HepG2 (cell line): ENCODE data around the gene NPC1. TPM values are rescaled to one million over a fixed set of nuclear protein-coding genes. Genes with fewer than 3 reads are reported as not detected.

Experiments
- CHCHD3 ChIP-seq: sonication (generic); formaldehyde crosslinking; IDR thresholded peaks from 2 replicates; pipeline ENCODE4 v1.8.0; 2022; ENCODE audit warnings: mild to moderate bottlenecking, missing genetic modification reagents, moderate library complexity
- ELK4 ChIP-seq: sonication (generic); formaldehyde crosslinking; IDR thresholded peaks from 2 replicates; pipeline ENCODE4 v1.9.0; 2021; ENCODE audit warnings: missing genetic modification reagents, borderline replicate concordance
- MAFK ChIP-seq, 2 experiments: IDR thresholded peaks in 1 of 2; conservative IDR thresholded peaks in 1 of 2; 2 replicates each; pipeline ENCODE4 v1.6.1; 2011; ENCODE audit warnings: improper control_type of control experiment in 2 of 2, low read length in 2 of 2
- MAZ ChIP-seq, 2 experiments: sonication (generic) in 1 of 2; formaldehyde crosslinking in 1 of 2; IDR thresholded peaks; 2 replicates each; pipeline versions ENCODE4 v1.5.0 to v1.6.1; 2012 to 2020; ENCODE audit warnings: low read depth in 2 of 2, mild to moderate bottlenecking in 2 of 2, borderline replicate concordance in 1 of 2, improper control_type of control experiment in 1 of 2, low read length in 1 of 2, missing genetic modification reagents in 1 of 2, moderate library complexity in 1 of 2
- MIXL1 ChIP-seq: IDR thresholded peaks from 2 replicates; pipeline ENCODE4 v1.6.1; 2016
- NCOR1 ChIP-seq: fragments of 200-600 bp; sonication (generic); IDR thresholded peaks from 2 replicates; pipeline ENCODE4 v1.7.0; 2017; ENCODE audit warnings: antibody characterized with exemption, low read length, borderline replicate concordance
- NR1H2 ChIP-seq: sonication (generic); formaldehyde crosslinking; IDR thresholded peaks from 2 replicates; pipeline ENCODE4 v1.8.1; 2022; ENCODE audit warnings: low read depth, missing genetic modification reagents, borderline replicate concordance
- PITX1 ChIP-seq: sonication (generic); formaldehyde crosslinking; IDR thresholded peaks from 2 replicates; pipeline ENCODE4 v1.5.1; 2020; ENCODE audit warnings: mild to moderate bottlenecking, missing genetic modification reagents
- SIX4 ChIP-seq: sonication (generic); formaldehyde crosslinking; IDR thresholded peaks from 2 replicates; pipeline ENCODE4 v1.4.0; 2020; ENCODE audit warnings: missing genetic modification reagents
- SP2 ChIP-seq: sonication (generic); formaldehyde crosslinking; IDR thresholded peaks from 2 replicates; pipeline ENCODE4 v1.5.1; 2020; ENCODE audit warnings: mild to moderate bottlenecking, missing genetic modification reagents
- TAF1 ChIP-seq: sonication (generic); formaldehyde crosslinking; IDR thresholded peaks from 2 replicates; pipeline ENCODE4 v1.4.0; 2020; ENCODE audit warnings: missing genetic modification reagents
- TSC22D2 ChIP-seq: sonication (generic); formaldehyde crosslinking; IDR thresholded peaks from 2 replicates; pipeline ENCODE4 v1.5.1; 2020; ENCODE audit warnings: missing genetic modification reagents, mild to moderate bottlenecking, borderline replicate concordance
- ZBTB8A ChIP-seq: sonication (generic); formaldehyde crosslinking; IDR thresholded peaks from 2 replicates; pipeline ENCODE4 v1.4.0; 2020; ENCODE audit warnings: mild to moderate bottlenecking, low read depth, missing genetic modification reagents, borderline replicate concordance
- ZFP90 ChIP-seq: sonication (generic); formaldehyde crosslinking; IDR thresholded peaks from 2 replicates; pipeline ENCODE4 v1.8.0; 2022; ENCODE audit warnings: missing genetic modification reagents, mild to moderate bottlenecking, inconsistent platforms, borderline replicate concordance
- ZNF468 ChIP-seq: sonication (generic); formaldehyde crosslinking; IDR thresholded peaks from 2 replicates; pipeline ENCODE4 v1.8.0; 2022; ENCODE audit warnings: mild to moderate bottlenecking, moderate library complexity, missing genetic modification reagents
- ZNF549 ChIP-seq: sonication (generic); formaldehyde crosslinking; IDR thresholded peaks from 2 replicates; pipeline ENCODE4 v1.5.0; 2020; ENCODE audit warnings: missing genetic modification reagents
- ZNF766 ChIP-seq: sonication (generic); formaldehyde crosslinking; IDR thresholded peaks from 2 replicates; pipeline ENCODE4 v1.5.0; 2020; ENCODE audit warnings: missing genetic modification reagents, borderline replicate concordance
- ZNF792 ChIP-seq: IDR thresholded peaks from 2 replicates; pipeline ENCODE4 v1.6.1; 2016
- polyA plus RNA-seq, 8 experiments: library from polyadenylated mRNA; depleted of rRNA in 3 of 8; stranded (reverse) in 7 of 8; unstranded in 1 of 8; fragments of >200 nt; fragmentation: Illumina TruSeq in 4 of 8; extraction: Trizol in 4 of 8; gene quantifications; 2 replicates each; pipeline versions ENCODE4 v1.2.1 to v1.2.3, GENCODE V29; 2011 to 2016; ENCODE audit warnings: low read depth in 4 of 8, missing spikeins in 1 of 8, mixed read lengths in 1 of 8; ENCODE audit not compliant: insufficient read depth in 1 of 8
- total RNA-seq, 5 experiments: library from RNA; depleted of rRNA; stranded (reverse); fragments of >200 nt; fragmentation: Illumina TruSeq; extraction: Trizol; gene quantifications; 2 replicates each; pipeline ENCODE4 v1.2.3, GENCODE V29; 2016; ENCODE audit warnings: low read depth in 1 of 5
- TF ChIP-seq, protein P1 (sequence below): sonication (generic); formaldehyde crosslinking; IDR thresholded peaks from 2 replicates; pipeline ENCODE4 v1.8.1; 2023; ENCODE audit warnings: mild to moderate bottlenecking, missing genetic modification reagents
- TF ChIP-seq, protein P2 (sequence below): sonication (generic); formaldehyde crosslinking; conservative IDR thresholded peaks from 2 replicates; pipeline ENCODE4 v1.8.0; 2022; ENCODE audit warnings: missing genetic modification reagents
- TF ChIP-seq, protein P3 (sequence below): sonication (generic); formaldehyde crosslinking; conservative IDR thresholded peaks from 2 replicates; pipeline ENCODE4 v1.8.1; 2023; ENCODE audit warnings: missing genetic modification reagents
- TF ChIP-seq, protein P4 (sequence below): sonication (generic); formaldehyde crosslinking; IDR thresholded peaks from 2 replicates; pipeline ENCODE4 v1.8.1; 2023; ENCODE audit warnings: missing genetic modification reagents, mild to moderate bottlenecking, borderline replicate concordance
- TF ChIP-seq, protein P5 (sequence below): sonication (generic); formaldehyde crosslinking; IDR thresholded peaks from 2 replicates; pipeline ENCODE4 v1.8.0; 2022; ENCODE audit warnings: missing genetic modification reagents, low read depth, mild to moderate bottlenecking, borderline replicate concordance
- TF ChIP-seq, protein P6 (sequence below): IDR thresholded peaks from 2 replicates; pipeline ENCODE4 v1.6.1; 2012; ENCODE audit warnings: inconsistent platforms

Gene NPC1
- total and polyA plus RNA-seq, 2 of the 13 experiments (the other 11 are each of a cell fraction or from before 2014, with no cell fraction given): 46.5 to 114 TPM

DNA sequence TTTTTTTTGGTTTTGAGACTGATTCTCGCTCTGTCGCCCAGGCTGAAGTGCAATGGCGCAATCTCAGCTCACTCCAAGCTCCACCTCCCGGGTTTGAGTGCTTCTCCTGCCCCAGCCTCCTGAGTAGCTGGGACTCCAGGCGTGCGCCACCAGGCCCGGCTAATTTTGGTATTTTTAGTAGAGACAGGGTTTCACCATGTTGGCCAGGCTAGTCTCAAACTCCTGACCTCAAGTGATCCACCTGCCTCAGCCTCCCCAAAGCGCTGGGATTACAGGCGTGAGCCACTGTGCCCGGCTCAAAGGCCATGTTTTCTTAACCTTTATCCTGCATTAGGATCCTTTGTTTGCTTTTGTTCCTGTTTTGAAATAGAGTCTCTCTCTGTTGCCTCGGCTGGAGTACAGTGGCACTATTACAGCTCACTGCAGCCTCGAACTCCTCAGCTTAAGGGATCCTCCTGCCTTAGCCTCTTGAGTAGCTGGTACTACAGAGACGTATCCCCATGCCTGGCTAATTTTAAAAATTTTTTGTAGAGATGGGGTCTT lies 41.0 kb downstream of the NPC1 start (continued):
- TF ChIP-seq, protein P1, sequence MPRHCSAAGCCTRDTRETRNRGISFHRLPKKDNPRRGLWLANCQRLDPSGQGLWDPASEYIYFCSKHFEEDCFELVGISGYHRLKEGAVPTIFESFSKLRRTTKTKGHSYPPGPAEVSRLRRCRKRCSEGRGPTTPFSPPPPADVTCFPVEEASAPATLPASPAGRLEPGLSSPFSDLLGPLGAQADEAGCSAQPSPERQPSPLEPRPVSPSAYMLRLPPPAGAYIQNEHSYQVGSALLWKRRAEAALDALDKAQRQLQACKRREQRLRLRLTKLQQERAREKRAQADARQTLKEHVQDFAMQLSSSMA (CRISPR knock-in tag): no peak
- TF ChIP-seq NCOR1 (peak; percentile 85), SP2 (CRISPR knock-in tag) (no peak), MAFK (conservative IDR thresholded peaks at IDR 0.05 in 1 of 2, IDR thresholded peaks at IDR 0.05 in 1 of 2; ENCODE audit: low read length in 2 of 2) (no peak), MAZ (IDR thresholded peaks at IDR 0.05; ENCODE audit: borderline replicate concordance, low read depth, low read length) (no peak), MAZ (CRISPR knock-in tag; IDR thresholded peaks at IDR 0.05; ENCODE audit: low read depth) (no peak), ZNF549 (CRISPR knock-in tag) (no peak), TAF1 (CRISPR knock-in tag) (no peak), TSC22D2 (CRISPR knock-in tag) (no peak), ZNF468 (no peak), CHCHD3 (CRISPR knock-in tag) (no peak), NR1H2 (no peak), ZNF766 (CRISPR knock-in tag) (no peak), SIX4 (CRISPR knock-in tag) (0 out of 2 replicates have a peak, but pooled peaks have one; percentile 25), ELK4 (CRISPR knock-in tag) (no peak), ZNF792 (CRISPR knock-in tag) (no peak), PITX1 (CRISPR knock-in tag) (peak; percentile 91), ZBTB8A (no peak), ZFP90 (CRISPR knock-in tag) (no peak), MIXL1 (CRISPR knock-in tag) (peak; percentile 50; the same call in 1 of the 2 replicates)
- TF ChIP-seq, protein P2, sequence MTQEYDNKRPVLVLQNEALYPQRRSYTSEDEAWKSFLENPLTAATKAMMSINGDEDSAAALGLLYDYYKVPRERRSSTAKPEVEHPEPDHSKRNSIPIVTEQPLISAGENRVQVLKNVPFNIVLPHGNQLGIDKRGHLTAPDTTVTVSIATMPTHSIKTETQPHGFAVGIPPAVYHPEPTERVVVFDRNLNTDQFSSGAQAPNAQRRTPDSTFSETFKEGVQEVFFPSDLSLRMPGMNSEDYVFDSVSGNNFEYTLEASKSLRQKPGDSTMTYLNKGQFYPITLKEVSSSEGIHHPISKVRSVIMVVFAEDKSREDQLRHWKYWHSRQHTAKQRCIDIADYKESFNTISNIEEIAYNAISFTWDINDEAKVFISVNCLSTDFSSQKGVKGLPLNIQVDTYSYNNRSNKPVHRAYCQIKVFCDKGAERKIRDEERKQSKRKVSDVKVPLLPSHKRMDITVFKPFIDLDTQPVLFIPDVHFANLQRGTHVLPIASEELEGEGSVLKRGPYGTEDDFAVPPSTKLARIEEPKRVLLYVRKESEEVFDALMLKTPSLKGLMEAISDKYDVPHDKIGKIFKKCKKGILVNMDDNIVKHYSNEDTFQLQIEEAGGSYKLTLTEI (CRISPR knock-in tag): no peak
- TF ChIP-seq, protein P3, sequence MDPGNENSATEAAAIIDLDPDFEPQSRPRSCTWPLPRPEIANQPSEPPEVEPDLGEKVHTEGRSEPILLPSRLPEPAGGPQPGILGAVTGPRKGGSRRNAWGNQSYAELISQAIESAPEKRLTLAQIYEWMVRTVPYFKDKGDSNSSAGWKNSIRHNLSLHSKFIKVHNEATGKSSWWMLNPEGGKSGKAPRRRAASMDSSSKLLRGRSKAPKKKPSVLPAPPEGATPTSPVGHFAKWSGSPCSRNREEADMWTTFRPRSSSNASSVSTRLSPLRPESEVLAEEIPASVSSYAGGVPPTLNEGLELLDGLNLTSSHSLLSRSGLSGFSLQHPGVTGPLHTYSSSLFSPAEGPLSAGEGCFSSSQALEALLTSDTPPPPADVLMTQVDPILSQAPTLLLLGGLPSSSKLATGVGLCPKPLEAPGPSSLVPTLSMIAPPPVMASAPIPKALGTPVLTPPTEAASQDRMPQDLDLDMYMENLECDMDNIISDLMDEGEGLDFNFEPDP (CRISPR knock-in tag): no peak
- TF ChIP-seq, protein P4, sequence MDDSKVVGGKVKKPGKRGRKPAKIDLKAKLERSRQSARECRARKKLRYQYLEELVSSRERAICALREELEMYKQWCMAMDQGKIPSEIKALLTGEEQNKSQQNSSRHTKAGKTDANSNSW: no peak
- TF ChIP-seq, protein P5, sequence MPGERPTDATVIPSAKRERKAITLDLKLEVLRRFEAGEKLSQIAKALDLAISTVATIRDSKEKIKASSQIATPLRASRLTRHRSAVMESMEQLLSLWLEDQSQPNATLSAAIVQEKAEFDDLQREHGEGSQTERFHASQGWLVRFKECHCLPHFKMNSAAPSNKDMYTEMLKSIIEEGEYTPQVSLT: no peak
- TF ChIP-seq, protein P6, sequence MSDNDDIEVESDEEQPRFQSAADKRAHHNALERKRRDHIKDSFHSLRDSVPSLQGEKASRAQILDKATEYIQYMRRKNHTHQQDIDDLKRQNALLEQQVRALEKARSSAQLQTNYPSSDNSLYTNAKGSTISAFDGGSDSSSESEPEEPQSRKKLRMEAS: peak; percentile 29; the same call in 1 of the 2 replicates
